Measurements from ENCODE around the gene DEPDC1. TPM values are rescaled to one million over a fixed set of nuclear protein-coding genes. Genes with fewer than 3 reads are reported as not detected.
A peak's percentile ranks its signal among the peaks of the same experiment; 100 is the strongest.
"Not testable (repeated sequence)": the region's sequence is repeated elsewhere in the genome, so short reads cannot be mapped to it uniquely, and the experiment has no call there.

DEPDC1 gene
- total RNA-seq, 2 donors from 2014 or later = not detected

DNA sequence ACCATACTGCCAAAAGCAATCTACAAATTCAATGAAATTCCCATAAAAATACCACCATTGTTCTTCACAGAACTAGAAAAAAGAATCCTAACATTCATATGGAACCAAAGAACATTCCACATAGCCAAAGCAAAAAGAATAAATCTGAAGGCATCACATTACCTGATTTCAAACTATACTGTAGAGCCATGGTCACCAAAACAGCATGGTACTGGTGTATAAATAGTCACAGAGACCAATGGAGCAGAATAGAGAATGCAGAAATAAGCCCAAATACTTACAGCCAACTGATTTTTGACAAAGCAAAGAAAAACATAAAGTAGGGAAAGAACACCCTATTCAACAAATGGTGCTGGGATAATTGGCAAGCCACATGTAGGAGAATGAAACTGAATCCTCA lies 6.2 kb upstream of the DEPDC1 start:
- DNase-seq (ENCODE audit: low spot score) (no peak), ATAC-seq (ENCODE audit: insufficient number of reproducible peaks, low FRiP score, low read depth) (no peak)
- no peaks in the 10 kb centered on the region for H3K36me3 ChIP-seq
- no peaks in the 10 kb centered on the region for H3K9me3 ChIP-seq
- H3K27me3 ChIP-seq (replicated peaks; ENCODE audit: insufficient read depth) = no peaks in the 10 kb centered on the region
- H3K27ac ChIP-seq = no peak overlapping the region
- no peak overlapping the region for H3K4me3 ChIP-seq
- no peaks in the 10 kb centered on the region for H3K4me1 ChIP-seq (ENCODE audit: control insufficient read depth in 1 of 2, low read depth in 2 of 2)
- TF ChIP-seq CTCF (IDR thresholded peaks at IDR 0.05) = no peak

DNA sequence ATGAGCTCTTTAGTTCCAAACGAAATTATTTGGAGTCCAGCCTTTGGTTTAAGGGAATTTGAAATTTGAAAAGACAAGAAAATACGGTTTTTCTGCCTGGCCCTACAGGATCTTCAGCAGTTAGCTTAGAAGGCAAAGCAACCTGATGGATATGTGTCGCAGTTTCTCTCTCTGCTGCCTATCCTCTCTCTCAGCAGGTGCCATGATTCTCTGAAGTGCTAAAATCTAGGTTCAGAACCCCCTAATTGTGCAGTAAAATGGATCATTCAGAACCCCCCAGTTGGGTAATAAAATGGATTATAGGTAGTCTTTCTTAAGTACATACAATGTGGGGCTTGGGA lies 446 bp upstream of the DEPDC1 start:
- no peaks in the 10 kb centered on the region for H3K36me3 ChIP-seq
- peaks cover 5 to 19% of the 10 kb centered on the region in 2 donors for H3K4me1 ChIP-seq (ENCODE audit: control insufficient read depth in 1 of 2, low read depth in 2 of 2)
- peak overlapping the region in 1 of 2 donors; percentile 53 for H3K27ac ChIP-seq
- ATAC-seq (ENCODE audit: insufficient number of reproducible peaks, low FRiP score, low read depth) = no peak
- H3K9me3 ChIP-seq = no peaks in the 10 kb centered on the region
- peak overlapping the region; percentile 86 for H3K4me3 ChIP-seq
- no peaks in the 10 kb centered on the region for H3K27me3 ChIP-seq (replicated peaks; ENCODE audit: insufficient read depth)
- no peak for DNase-seq (ENCODE audit: low spot score)
- no peak for TF ChIP-seq CTCF (IDR thresholded peaks at IDR 0.05)

- H3K4me3 ChIP-seq = peak overlapping the region; percentile 86
- no peak for ATAC-seq (ENCODE audit: insufficient number of reproducible peaks, low FRiP score, low read depth)
- no peak overlapping the region for H3K27ac ChIP-seq
- H3K9me3 ChIP-seq = no peaks in the 10 kb centered on the region
- peaks cover 5 to 19% of the 10 kb centered on the region in 2 donors for H3K4me1 ChIP-seq (ENCODE audit: control insufficient read depth in 1 of 2, low read depth in 2 of 2)
- H3K36me3 ChIP-seq = no peaks in the 10 kb centered on the region
- no peak for DNase-seq (ENCODE audit: low spot score)
- H3K27me3 ChIP-seq (replicated peaks; ENCODE audit: insufficient read depth) = no peaks in the 10 kb centered on the region
- TF ChIP-seq CTCF (IDR thresholded peaks at IDR 0.05) = no peak
Observed at GRCh38 chr1:68495968-68496679, 758 bp downstream of the DEPDC1 start.

DNA sequence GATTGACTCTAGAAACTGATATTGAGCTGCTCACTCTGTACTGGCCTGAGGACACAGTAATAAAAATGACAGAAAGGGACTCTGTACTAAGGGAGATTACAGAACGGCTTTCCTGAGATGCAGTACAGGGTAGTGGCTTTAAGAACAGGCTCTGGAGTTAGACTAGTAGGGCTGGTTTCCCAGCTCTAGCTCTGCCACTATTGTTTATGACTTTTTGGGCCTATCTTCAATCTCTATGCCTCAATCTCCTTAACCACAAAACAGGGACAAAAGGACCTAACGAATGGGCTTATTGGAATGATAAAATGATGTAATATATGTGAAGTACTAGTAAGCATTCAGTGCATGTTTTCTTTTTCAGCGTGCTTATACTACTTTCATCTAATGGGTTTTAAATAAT lies 1.4 kb downstream of the DEPDC1 start:
- H3K9me3 ChIP-seq = no peaks in the 10 kb centered on the region
- no peak overlapping the region for H3K4me3 ChIP-seq
- ATAC-seq (ENCODE audit: insufficient number of reproducible peaks, low FRiP score, low read depth) = no peak
- peaks cover 5 to 19% of the 10 kb centered on the region in 2 donors for H3K4me1 ChIP-seq (ENCODE audit: control insufficient read depth in 1 of 2, low read depth in 2 of 2)
- no peak for TF ChIP-seq CTCF (IDR thresholded peaks at IDR 0.05)
- DNase-seq (ENCODE audit: low spot score) = no peak
- no peaks in the 10 kb centered on the region for H3K36me3 ChIP-seq
- H3K27me3 ChIP-seq (replicated peaks; ENCODE audit: insufficient read depth) = no peaks in the 10 kb centered on the region
- H3K27ac ChIP-seq = no peak overlapping the region

- no peak for DNase-seq (ENCODE audit: low spot score)
Observed at GRCh38 chr1:68493193-68493592, 3.7 kb downstream of the DEPDC1 start.

DNA sequence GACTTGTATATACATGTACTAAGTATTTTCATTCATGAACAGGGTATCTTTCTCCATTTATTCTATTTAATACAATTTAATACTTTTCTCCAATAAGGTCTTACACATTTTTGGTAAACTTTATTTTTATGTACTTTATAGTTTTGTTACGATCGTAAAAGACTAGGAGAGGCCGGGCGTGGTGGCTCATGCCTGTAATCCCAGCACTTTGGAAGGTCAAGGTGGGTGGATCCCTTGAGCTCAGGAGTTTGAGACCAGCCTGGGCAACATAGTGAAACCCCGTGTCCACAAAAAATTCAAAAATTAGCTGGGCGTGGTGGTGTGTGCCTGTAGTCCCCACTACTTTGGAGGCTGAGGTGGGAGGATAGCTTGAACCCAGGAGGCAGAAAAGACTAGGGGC lies 4.6 kb downstream of the DEPDC1 start:
- not testable (repeated sequence) for H3K27me3 ChIP-seq (replicated peaks; ENCODE audit: insufficient read depth); H3K4me3 ChIP-seq; H3K9me3 ChIP-seq; H3K36me3 ChIP-seq; ATAC-seq (ENCODE audit: insufficient number of reproducible peaks, low FRiP score, low read depth); H3K27ac ChIP-seq; DNase-seq (ENCODE audit: low spot score)
- peaks cover 5 to 12% of the 10 kb centered on the region in 2 donors for H3K4me1 ChIP-seq (ENCODE audit: control insufficient read depth in 1 of 2, low read depth in 2 of 2)

More at GRCh38 chr1:68493193-68493592, 3.7 kb downstream of the DEPDC1 start:
- no peak for ATAC-seq (ENCODE audit: insufficient number of reproducible peaks, low FRiP score, low read depth)
- H3K9me3 ChIP-seq = no peaks in the 10 kb centered on the region
- H3K36me3 ChIP-seq = no peaks in the 10 kb centered on the region
- H3K4me1 ChIP-seq (ENCODE audit: control insufficient read depth in 1 of 2, low read depth in 2 of 2) = peaks cover 5 to 19% of the 10 kb centered on the region in 2 donors
- no peak overlapping the region for H3K4me3 ChIP-seq
- TF ChIP-seq CTCF (IDR thresholded peaks at IDR 0.05) = no peak
- no peaks in the 10 kb centered on the region for H3K27me3 ChIP-seq (replicated peaks; ENCODE audit: insufficient read depth)
- H3K27ac ChIP-seq = no peak overlapping the region

All from thoracic aorta (tissue), 2 donors.